ENCODE measurements around the gene MAPK1. TPM values are rescaled to one million over a fixed set of nuclear protein-coding genes. Genes with fewer than 3 reads are reported as not detected.
"Not testable (repeated sequence)": the region's sequence is repeated elsewhere in the genome, so short reads cannot be mapped to it uniquely, and the experiment has no call there.

Gene MAPK1
- total RNA-seq, 1 donor from 2014 or later = 42.3 TPM

GRCh38 chr22:21803811-21804249 lies 63.6 kb downstream of the MAPK1 start:
- TF ChIP-seq CTCF (conservative IDR thresholded peaks at IDR 0.05; ENCODE audit: low read depth, low read length) = no peak
- no peak overlapping the region for H3K4me3 ChIP-seq (ENCODE audit: low read depth, low read length)
- DNase-seq (ENCODE audit: low read depth) = no peak

GRCh38 chr22:21802673-21803072 lies 64.8 kb downstream of the MAPK1 start:
- no peak for TF ChIP-seq CTCF (conservative IDR thresholded peaks at IDR 0.05; ENCODE audit: low read depth, low read length)
- no peak overlapping the region for H3K4me3 ChIP-seq (ENCODE audit: low read depth, low read length)
- no peak for DNase-seq (ENCODE audit: low read depth)

- no peak for TF ChIP-seq CTCF (conservative IDR thresholded peaks at IDR 0.05; ENCODE audit: low read depth, low read length)
- DNase-seq (ENCODE audit: low read depth) = no peak
- H3K4me3 ChIP-seq (ENCODE audit: low read depth, low read length) = no peak overlapping the region
Observed at GRCh38 chr22:21802056-21802455, 65.4 kb downstream of the MAPK1 start.

GRCh38 chr22:21801304-21801644 lies 66.2 kb downstream of the MAPK1 start:
- not testable (repeated sequence) for DNase-seq (ENCODE audit: low read depth); H3K4me3 ChIP-seq (ENCODE audit: low read depth, low read length)

GRCh38 chr22:21800552-21801303 lies 66.7 kb downstream of the MAPK1 start:
- DNase-seq (ENCODE audit: low read depth) = no peak
- no peak overlapping the region for H3K4me3 ChIP-seq (ENCODE audit: low read depth, low read length)
- TF ChIP-seq CTCF (conservative IDR thresholded peaks at IDR 0.05; ENCODE audit: low read depth, low read length) = no peak

GRCh38 chr22:21797444-21798221 lies 69.8 kb downstream of the MAPK1 start:
- no peak overlapping the region for H3K4me3 ChIP-seq (ENCODE audit: low read depth, low read length)
- no peak for DNase-seq (ENCODE audit: low read depth)
- no peak for TF ChIP-seq CTCF (conservative IDR thresholded peaks at IDR 0.05; ENCODE audit: low read depth, low read length)

- no peak overlapping the region for H3K4me3 ChIP-seq (ENCODE audit: low read depth, low read length)
- DNase-seq (ENCODE audit: low read depth) = no peak
- no peak for TF ChIP-seq CTCF (conservative IDR thresholded peaks at IDR 0.05; ENCODE audit: low read depth, low read length)
Observed at GRCh38 chr22:21796863-21797262, 70.6 kb downstream of the MAPK1 start.
